ENCODE measurements around the gene RAPGEF6.

Gene RAPGEF6

DNA sequence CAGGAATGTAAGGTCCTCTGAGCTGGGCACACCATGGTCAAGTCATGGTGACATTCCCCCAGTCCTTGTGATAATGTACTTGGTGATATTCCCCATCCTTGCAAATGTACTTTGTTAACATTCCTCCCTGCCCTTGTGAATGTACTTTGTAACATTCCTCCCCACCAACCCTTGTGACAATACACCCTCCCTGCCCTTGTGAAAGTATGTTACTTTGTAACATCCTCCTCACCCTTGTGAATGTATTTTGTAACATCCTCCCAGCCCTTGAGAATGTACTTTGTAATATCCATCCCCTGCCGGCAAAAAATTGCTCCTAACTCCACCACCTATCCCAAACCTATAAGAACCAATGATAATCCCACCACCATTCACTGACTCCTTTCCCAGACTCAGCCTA, 53.3 kb downstream of the RAPGEF6 start:
- TF ChIP-seq, protein P1, sequence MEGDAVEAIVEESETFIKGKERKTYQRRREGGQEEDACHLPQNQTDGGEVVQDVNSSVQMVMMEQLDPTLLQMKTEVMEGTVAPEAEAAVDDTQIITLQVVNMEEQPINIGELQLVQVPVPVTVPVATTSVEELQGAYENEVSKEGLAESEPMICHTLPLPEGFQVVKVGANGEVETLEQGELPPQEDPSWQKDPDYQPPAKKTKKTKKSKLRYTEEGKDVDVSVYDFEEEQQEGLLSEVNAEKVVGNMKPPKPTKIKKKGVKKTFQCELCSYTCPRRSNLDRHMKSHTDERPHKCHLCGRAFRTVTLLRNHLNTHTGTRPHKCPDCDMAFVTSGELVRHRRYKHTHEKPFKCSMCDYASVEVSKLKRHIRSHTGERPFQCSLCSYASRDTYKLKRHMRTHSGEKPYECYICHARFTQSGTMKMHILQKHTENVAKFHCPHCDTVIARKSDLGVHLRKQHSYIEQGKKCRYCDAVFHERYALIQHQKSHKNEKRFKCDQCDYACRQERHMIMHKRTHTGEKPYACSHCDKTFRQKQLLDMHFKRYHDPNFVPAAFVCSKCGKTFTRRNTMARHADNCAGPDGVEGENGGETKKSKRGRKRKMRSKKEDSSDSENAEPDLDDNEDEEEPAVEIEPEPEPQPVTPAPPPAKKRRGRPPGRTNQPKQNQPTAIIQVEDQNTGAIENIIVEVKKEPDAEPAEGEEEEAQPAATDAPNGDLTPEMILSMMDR (IDR thresholded peaks at IDR 0.05; ENCODE audit: control insufficient read depth, extremely low read depth, insufficient read depth), result no peak
- no peak for DNase-seq (ENCODE audit: low read depth)
- H3K4me3 ChIP-seq (ENCODE audit: low read depth, low read length), result no peak overlapping the region

DNA sequence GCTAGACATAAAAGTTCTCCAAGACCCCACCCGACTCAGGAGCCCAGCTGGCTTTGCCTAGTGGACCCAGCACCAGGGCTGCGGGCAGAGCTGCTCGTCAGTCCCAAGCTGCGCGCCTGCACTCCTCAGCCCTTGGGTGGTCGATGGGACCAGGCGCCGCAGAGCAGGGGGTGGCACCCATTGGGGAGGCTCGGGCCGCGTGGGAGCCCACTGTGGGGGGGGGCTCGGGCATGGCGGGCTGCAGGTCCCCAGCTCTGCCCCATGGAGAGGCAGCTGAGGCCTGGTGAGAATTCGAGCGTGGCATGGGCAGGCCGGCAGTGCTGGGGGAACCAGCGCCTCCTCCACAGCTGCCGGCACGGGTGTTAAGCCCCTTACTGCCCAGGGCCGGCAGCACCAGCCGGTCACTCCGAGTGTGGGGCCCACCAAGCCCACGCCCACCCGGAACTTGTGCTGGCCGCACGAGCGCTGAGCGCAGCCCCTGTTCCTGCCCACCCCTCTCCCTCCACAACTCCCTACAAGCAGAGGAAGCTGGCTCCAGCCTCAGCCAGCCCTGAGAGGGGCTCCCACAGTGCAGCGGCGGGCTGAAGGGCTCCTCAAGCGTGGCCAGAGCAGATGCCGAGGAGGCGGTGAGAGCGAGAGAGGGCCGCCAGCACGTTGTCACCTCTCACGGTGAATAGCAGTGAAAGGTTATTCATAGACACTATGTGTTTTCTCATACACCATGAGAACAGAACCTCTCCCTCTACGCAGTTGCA, 54.9 kb downstream of the RAPGEF6 start:
- TF ChIP-seq, protein P1 (IDR thresholded peaks at IDR 0.05; ENCODE audit: control insufficient read depth, extremely low read depth, insufficient read depth), result no peak
- DNase-seq (ENCODE audit: low read depth), result no peak
- no peak overlapping the region for H3K4me3 ChIP-seq (ENCODE audit: low read depth, low read length)

DNA sequence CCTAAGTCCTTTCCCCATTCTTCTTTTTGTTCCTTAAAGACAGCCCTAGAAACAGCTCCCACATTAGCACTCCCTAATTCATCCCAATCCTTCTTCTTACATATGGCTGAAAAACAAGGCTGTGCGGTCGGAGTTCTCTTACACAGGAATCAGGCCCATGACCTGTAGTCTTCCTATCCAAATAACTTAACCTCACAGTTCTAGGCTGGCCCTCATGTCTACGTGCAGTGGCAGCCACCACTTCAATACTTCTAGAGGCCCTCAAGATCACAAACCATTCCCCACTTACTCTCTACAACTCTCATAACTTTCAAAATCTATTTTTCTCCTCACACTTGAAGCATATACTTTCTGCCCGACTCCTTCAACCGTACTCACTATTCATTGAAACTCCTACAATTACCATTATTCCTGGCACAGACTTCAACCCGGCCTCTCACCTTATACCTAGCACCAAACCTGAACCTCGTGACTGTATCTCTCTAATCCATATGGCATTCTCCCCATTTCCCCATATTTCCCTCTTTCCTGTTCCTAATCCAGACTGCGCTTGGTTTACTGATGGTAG, 59.3 kb downstream of the RAPGEF6 start:
- TF ChIP-seq, protein P1 (IDR thresholded peaks at IDR 0.05; ENCODE audit: control insufficient read depth, extremely low read depth, insufficient read depth), result no peak
- no peak overlapping the region for H3K4me3 ChIP-seq (ENCODE audit: low read depth, low read length)

DNA sequence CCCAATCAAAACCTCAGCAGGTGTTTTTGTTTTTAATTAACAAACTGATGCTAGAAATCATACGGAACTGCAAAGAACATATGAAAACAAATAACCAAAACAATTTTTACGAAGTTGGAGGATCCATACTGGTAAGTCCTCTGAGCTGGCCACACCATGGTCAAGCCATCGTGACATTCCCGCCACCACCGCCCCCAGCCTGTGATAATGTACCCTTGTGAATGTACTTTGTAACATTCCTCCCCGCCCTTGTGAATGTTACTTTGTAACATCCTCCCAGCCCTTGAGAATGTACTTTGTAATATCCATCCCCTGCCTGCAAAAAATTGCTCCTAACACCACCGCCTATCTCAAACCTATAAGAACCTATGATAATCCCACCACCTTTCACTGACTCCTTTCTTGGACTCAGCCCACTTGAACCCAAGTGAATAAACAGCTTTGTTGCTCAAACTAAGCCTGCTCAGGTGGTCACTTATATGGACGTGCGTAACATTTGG, 63.3 kb downstream of the RAPGEF6 start:
- DNase-seq (ENCODE audit: low read depth), result no peak
- no peak overlapping the region for H3K4me3 ChIP-seq (ENCODE audit: low read depth, low read length)
- TF ChIP-seq, protein P1 (IDR thresholded peaks at IDR 0.05; ENCODE audit: control insufficient read depth, extremely low read depth, insufficient read depth), result no peak

More for the DNA sequence above, 59.3 kb downstream of the RAPGEF6 start:
- no peak for DNase-seq (ENCODE audit: low read depth)

DNA sequence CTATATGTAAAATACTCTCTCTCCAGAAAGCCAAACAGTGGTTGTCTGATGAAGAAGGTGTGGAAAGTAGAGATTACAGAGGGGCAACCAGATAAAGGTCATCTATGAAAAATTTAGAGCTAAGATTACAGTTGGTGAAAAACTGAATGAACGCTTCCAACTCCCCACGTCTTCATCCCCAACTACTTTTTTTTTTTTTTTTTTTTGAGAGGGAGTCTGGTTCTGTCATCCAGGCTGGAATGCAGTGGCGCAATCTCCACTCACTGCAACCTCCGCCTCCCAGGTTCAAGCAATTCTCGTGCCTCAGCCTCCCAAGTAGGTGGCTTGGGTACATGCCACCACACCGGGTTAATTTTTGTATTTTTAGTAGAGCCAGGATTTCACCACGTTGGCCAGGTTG, 64.3 kb downstream of the RAPGEF6 start:
- TF ChIP-seq, protein P1 (IDR thresholded peaks at IDR 0.05; ENCODE audit: control insufficient read depth, extremely low read depth, insufficient read depth), result no peak
- H3K4me3 ChIP-seq (ENCODE audit: low read depth, low read length), result no peak overlapping the region
- no peak for DNase-seq (ENCODE audit: low read depth)

DNA sequence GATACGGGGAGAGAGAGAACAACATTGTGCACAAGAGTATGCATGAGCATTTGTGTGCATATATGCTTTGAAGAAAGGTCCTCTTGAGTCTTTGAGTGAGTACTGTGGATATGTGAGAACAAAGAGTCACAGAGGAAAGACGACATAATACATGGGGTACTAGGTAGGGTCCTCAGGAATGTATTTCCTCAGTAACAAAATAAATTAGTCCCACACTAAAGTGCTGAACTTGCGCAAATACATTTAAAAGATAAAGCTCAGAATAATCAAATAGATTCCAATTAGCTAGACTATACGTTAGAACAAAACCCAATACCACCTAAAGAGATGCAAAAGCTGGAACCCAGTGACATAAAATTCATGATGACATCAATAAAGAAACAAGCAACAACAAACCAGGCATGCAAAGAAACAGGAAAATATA, 70.8 kb downstream of the RAPGEF6 start:
- TF ChIP-seq, protein P1 (IDR thresholded peaks at IDR 0.05; ENCODE audit: control insufficient read depth, extremely low read depth, insufficient read depth), result no peak
- no peak overlapping the region for H3K4me3 ChIP-seq (ENCODE audit: low read depth, low read length)
- DNase-seq (ENCODE audit: low read depth), result no peak

Data from LNCaP clone FGC (cell line).